WTC11 (cell line): ENCODE results near the gene SERPINB5. TPM values are rescaled to one million over a fixed set of nuclear protein-coding genes. Genes with fewer than 3 reads are reported as not detected.

Source experiments
- ATAC-seq: fragments of 200-7000 bp; cut with Tn5 transposase; 2 replicates; pipeline ENCODE4 v1.10.0; 2021; ENCODE audit warnings: mild to moderate bottlenecking, moderate library complexity
- CTCF ChIA-PET: fragments of 300-600 bp; sonication (Branson Sonifier 250); formaldehyde crosslinking; loops from one replicate; lab custom pipeline; 2021; ENCODE audit warnings: antibody characterized with exemption; lab: Charles Lee
- POLR2A ChIA-PET: fragments of 350-600 bp; sonication (Branson Sonifier 250); formaldehyde crosslinking; loops from one replicate; lab custom pipeline; 2021; ENCODE audit warnings: antibody characterized with exemption; lab: Charles Lee
- DNase-seq: peaks from one replicate; pipeline ENCODE4 v3.0.0; 2021; ENCODE audit warnings: low spot score
- H3K27ac Mint-ChIP-seq: 2 replicates; pipeline ENCODE4 v1.8.0; 2021; ENCODE audit warnings: mixed read lengths
- H3K27me3 Mint-ChIP-seq: 2 replicates; pipeline ENCODE4 v1.8.0; 2021; ENCODE audit warnings: low read depth, mild to moderate bottlenecking, moderate library complexity, mixed read lengths
- H3K36me3 Mint-ChIP-seq: 2 replicates; pipeline ENCODE4 v1.8.0; 2021; ENCODE audit warnings: mixed read lengths
- H3K4me1 Mint-ChIP-seq: 2 replicates; pipeline ENCODE4 v1.8.0; 2022; ENCODE audit warnings: mixed read lengths
- H3K4me3 Mint-ChIP-seq: 2 replicates; pipeline ENCODE4 v1.8.0; 2021; ENCODE audit warnings: mild to moderate bottlenecking, moderate library complexity, mixed read lengths
- H3K9me3 Mint-ChIP-seq: 2 replicates; pipeline ENCODE4 v1.8.0; 2021; ENCODE audit warnings: mixed read lengths
- AR ChIP-seq: fragments of 250-450 bp; sonication (Bioruptor Pico); IDR thresholded peaks from 2 replicates; pipeline ENCODE4 v1.9.0; 2021; ENCODE audit warnings: mild to moderate bottlenecking
- CTCF ChIP-seq: fragments of 200-600 bp; IDR thresholded peaks from 2 replicates; pipeline ENCODE4 v1.8.0; 2022; ENCODE audit warnings: antibody characterized with exemption
- E2F5 ChIP-seq: sonication (generic); formaldehyde crosslinking; IDR thresholded peaks from 2 replicates; pipeline ENCODE4 v1.8.1; 2022; ENCODE audit warnings: mild to moderate bottlenecking, moderate library complexity, missing genetic modification reagents
- FOXK1 ChIP-seq: sonication (generic); formaldehyde crosslinking; IDR thresholded peaks from 2 replicates; pipeline ENCODE4 v1.8.0; 2022; ENCODE audit warnings: mild to moderate bottlenecking, moderate library complexity, missing genetic modification reagents
- GTF2I ChIP-seq: fragments of 250-450 bp; sonication (Bioruptor Pico); conservative IDR thresholded peaks from 2 replicates; pipeline ENCODE4 v1.4.0; 2021; ENCODE audit warnings: mild to moderate bottlenecking
- HMGA2 ChIP-seq: fragments of 250-450 bp; sonication (Bioruptor Pico); IDR thresholded peaks from 2 replicates; pipeline ENCODE4 v1.4.0; 2021; ENCODE audit warnings: mild to moderate bottlenecking, moderate library complexity
- NFYB ChIP-seq: sonication (generic); formaldehyde crosslinking; conservative IDR thresholded peaks from 2 replicates; pipeline ENCODE4 v1.8.0; 2022; ENCODE audit warnings: low read depth, missing genetic modification reagents
- NR3C1 ChIP-seq: sonication (generic); formaldehyde crosslinking; conservative IDR thresholded peaks from 2 replicates; pipeline ENCODE4 v1.8.1; 2023; ENCODE audit warnings: low read depth, mild to moderate bottlenecking, missing genetic modification reagents
- OVOL2 ChIP-seq: fragments of 250-450 bp; sonication (Bioruptor Pico); IDR thresholded peaks from 2 replicates; pipeline ENCODE4 v1.9.0; 2021; ENCODE audit warnings: mild to moderate bottlenecking, borderline replicate concordance
- PREB ChIP-seq: sonication (generic); formaldehyde crosslinking; IDR thresholded peaks from 2 replicates; pipeline ENCODE4 v1.8.1; 2022; ENCODE audit warnings: mild to moderate bottlenecking, missing genetic modification reagents, moderate library complexity, borderline replicate concordance
- PRRX2 ChIP-seq: fragments of 250-450 bp; sonication (Bioruptor Pico); IDR thresholded peaks from 2 replicates; pipeline ENCODE4 v1.8.0; 2021; ENCODE audit warnings: mild to moderate bottlenecking
- SMAD3 ChIP-seq: sonication (generic); formaldehyde crosslinking; IDR thresholded peaks from 2 replicates; pipeline ENCODE4 v1.8.0; 2022; ENCODE audit warnings: missing genetic modification reagents, mild to moderate bottlenecking, borderline replicate concordance
- SMAD4 ChIP-seq: sonication (generic); formaldehyde crosslinking; IDR thresholded peaks from 2 replicates; pipeline ENCODE4 v1.8.0; 2022; ENCODE audit warnings: mild to moderate bottlenecking, missing genetic modification reagents
- ZNF317 ChIP-seq: sonication (generic); formaldehyde crosslinking; IDR thresholded peaks from 2 replicates; pipeline ENCODE4 v1.8.1; 2023; ENCODE audit warnings: low read depth, mild to moderate bottlenecking, moderate library complexity, missing genetic modification reagents, borderline replicate concordance
- total RNA-seq: library from RNA; stranded (reverse); gene quantifications from 3 replicates; pipeline ENCODE4 v1.2.3, GENCODE V29; 2021
- TF ChIP-seq, protein P1 (sequence below): sonication (generic); formaldehyde crosslinking; IDR thresholded peaks from 2 replicates; pipeline ENCODE4 v1.8.0; 2022; ENCODE audit warnings: mild to moderate bottlenecking, missing genetic modification reagents
- TF ChIP-seq, protein P2 (sequence below): sonication (generic); formaldehyde crosslinking; IDR thresholded peaks from 2 replicates; pipeline ENCODE4 v1.8.0; 2022; ENCODE audit warnings: mild to moderate bottlenecking, missing genetic modification reagents
- TF ChIP-seq, protein P3 (sequence below): sonication (generic); formaldehyde crosslinking; IDR thresholded peaks from 2 replicates; pipeline ENCODE4 v1.8.1; 2023; ENCODE audit warnings: mild to moderate bottlenecking, moderate library complexity, missing genetic modification reagents

The SERPINB5 gene
- total RNA-seq, 1 experiment from 2014 or later = 0.17 TPM

- no peak for TF ChIP-seq AR (CRISPR knock-in tag)
- TF ChIP-seq PREB (CRISPR knock-in tag) = no peak
- TF ChIP-seq FOXK1 (CRISPR knock-in tag) = no peak
Measured at GRCh38 chr18:63514326-63514725, 37.6 kb downstream of the SERPINB5 start (continued).

DNA sequence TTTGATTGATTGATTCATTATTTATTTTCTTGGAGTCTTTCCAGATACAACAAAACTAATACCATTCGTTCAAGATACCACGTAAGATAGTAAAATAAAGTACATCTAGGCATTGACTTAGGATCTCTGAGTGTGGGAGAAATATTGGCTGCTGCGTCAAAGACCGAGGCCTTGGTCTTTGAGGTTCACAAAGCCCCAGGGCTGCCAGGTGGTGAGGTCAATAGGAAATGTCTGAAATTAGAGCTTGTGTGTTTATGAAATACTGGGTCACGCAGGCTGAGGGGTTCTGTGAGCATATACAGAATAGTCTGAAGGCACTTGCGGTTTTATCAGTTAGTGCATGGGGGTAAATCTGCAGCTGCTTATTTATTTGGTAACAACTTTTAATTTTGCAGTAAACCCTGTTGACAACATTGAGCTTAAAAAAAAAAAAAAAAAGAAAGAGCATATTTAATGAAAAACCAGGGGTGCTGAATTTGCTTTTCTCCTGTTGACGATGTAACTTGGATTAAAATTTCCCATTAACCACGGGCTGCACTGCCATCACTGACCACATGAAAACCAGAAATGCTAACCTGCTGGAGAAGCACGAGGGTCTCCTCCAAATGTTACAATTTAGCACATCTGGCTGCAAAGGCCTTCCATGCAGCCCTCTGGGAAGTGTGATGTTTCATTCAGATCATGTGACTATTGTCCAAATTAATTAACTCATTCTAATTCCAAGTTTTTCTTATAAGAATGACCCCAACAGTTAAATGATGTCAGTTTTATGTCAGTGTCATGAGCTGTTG lies 38.3 kb downstream of the SERPINB5 start:
- Mint-ChIP-seq H3K27ac (no peak overlapping the region), H3K36me3 (no peaks in the 10 kb centered on the region), H3K27me3 (no peaks in the 10 kb centered on the region)
- POLR2A ChIA-PET = no interaction called here
- ATAC-seq = no peak
- CTCF ChIA-PET = interaction anchor here (0.9 to 7.2 kb wide), 8 partner anchors 9 to 499 kb away, joined by 3 to 100 read pairs (median 4); no protein-coding TSS in a partner anchor
- TF ChIP-seq SMAD3 (CRISPR knock-in tag) (no peak), PREB (CRISPR knock-in tag) (no peak), E2F5 (CRISPR knock-in tag) (no peak), NFYB (CRISPR knock-in tag) (no peak), NR3C1 (CRISPR knock-in tag) (no peak)
- TF ChIP-seq, protein P1, sequence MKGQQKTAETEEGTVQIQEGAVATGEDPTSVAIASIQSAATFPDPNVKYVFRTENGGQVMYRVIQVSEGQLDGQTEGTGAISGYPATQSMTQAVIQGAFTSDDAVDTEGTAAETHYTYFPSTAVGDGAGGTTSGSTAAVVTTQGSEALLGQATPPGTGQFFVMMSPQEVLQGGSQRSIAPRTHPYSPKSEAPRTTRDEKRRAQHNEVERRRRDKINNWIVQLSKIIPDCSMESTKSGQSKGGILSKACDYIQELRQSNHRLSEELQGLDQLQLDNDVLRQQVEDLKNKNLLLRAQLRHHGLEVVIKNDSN = no peak
- TF ChIP-seq, all 79 proteins: peak for 0
- H3K9me3 Mint-ChIP-seq = no peaks in the 10 kb centered on the region
- H3K4me3 Mint-ChIP-seq = no peak overlapping the region
- DNase-seq = no peak
- H3K4me1 Mint-ChIP-seq = peaks cover 49% of the 10 kb centered on the region

- Mint-ChIP-seq H3K36me3 (no peaks in the 10 kb centered on the region), H3K4me1 (peaks cover 46% of the 10 kb centered on the region), H3K27me3 (no peaks in the 10 kb centered on the region), H3K27ac (no peak overlapping the region), H3K4me3 (no peak overlapping the region), H3K9me3 (no peaks in the 10 kb centered on the region)
- no peak for DNase-seq
- ChIA-PET POLR2A (no interaction called here), CTCF (interaction anchor here (1.0 to 7.2 kb wide), 2 partner anchors 62 to 226 kb away, joined by 4 to 100 read pairs; no protein-coding TSS in a partner anchor)
- no peak for ATAC-seq
- TF ChIP-seq ZNF317 (CRISPR knock-in tag) (no peak), HMGA2 (CRISPR knock-in tag) (no peak), CTCF (no peak), PREB (CRISPR knock-in tag) (no peak), GTF2I (CRISPR knock-in tag) (no peak), SMAD4 (no peak), OVOL2 (no peak), NFYB (CRISPR knock-in tag) (no peak), PRRX2 (CRISPR knock-in tag) (no peak), FOXK1 (CRISPR knock-in tag) (no peak)
- TF ChIP-seq, protein P2, sequence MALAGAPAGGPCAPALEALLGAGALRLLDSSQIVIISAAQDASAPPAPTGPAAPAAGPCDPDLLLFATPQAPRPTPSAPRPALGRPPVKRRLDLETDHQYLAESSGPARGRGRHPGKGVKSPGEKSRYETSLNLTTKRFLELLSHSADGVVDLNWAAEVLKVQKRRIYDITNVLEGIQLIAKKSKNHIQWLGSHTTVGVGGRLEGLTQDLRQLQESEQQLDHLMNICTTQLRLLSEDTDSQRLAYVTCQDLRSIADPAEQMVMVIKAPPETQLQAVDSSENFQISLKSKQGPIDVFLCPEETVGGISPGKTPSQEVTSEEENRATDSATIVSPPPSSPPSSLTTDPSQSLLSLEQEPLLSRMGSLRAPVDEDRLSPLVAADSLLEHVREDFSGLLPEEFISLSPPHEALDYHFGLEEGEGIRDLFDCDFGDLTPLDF = no peak
- TF ChIP-seq, protein P3, sequence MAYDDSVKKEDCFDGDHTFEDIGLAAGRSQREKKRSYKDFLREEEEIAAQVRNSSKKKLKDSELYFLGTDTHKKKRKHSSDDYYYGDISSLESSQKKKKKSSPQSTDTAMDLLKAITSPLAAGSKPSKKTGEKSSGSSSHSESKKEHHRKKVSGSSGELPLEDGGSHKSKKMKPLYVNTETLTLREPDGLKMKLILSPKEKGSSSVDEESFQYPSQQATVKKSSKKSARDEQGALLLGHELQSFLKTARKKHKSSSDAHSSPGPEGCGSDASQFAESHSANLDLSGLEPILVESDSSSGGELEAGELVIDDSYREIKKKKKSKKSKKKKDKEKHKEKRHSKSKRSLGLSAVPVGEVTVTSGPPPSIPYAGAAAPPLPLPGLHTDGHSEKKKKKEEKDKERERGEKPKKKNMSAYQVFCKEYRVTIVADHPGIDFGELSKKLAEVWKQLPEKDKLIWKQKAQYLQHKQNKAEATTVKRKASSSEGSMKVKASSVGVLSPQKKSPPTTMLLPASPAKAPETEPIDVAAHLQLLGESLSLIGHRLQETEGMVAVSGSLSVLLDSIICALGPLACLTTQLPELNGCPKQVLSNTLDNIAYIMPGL = no peak
Measured at GRCh38 chr18:63515801-63516200, 39.0 kb downstream of the SERPINB5 start.
